ENCODE measurements around the gene ST3GAL2.

ST3GAL2 gene, protein sequence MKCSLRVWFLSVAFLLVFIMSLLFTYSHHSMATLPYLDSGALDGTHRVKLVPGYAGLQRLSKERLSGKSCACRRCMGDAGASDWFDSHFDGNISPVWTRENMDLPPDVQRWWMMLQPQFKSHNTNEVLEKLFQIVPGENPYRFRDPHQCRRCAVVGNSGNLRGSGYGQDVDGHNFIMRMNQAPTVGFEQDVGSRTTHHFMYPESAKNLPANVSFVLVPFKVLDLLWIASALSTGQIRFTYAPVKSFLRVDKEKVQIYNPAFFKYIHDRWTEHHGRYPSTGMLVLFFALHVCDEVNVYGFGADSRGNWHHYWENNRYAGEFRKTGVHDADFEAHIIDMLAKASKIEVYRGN

DNA sequence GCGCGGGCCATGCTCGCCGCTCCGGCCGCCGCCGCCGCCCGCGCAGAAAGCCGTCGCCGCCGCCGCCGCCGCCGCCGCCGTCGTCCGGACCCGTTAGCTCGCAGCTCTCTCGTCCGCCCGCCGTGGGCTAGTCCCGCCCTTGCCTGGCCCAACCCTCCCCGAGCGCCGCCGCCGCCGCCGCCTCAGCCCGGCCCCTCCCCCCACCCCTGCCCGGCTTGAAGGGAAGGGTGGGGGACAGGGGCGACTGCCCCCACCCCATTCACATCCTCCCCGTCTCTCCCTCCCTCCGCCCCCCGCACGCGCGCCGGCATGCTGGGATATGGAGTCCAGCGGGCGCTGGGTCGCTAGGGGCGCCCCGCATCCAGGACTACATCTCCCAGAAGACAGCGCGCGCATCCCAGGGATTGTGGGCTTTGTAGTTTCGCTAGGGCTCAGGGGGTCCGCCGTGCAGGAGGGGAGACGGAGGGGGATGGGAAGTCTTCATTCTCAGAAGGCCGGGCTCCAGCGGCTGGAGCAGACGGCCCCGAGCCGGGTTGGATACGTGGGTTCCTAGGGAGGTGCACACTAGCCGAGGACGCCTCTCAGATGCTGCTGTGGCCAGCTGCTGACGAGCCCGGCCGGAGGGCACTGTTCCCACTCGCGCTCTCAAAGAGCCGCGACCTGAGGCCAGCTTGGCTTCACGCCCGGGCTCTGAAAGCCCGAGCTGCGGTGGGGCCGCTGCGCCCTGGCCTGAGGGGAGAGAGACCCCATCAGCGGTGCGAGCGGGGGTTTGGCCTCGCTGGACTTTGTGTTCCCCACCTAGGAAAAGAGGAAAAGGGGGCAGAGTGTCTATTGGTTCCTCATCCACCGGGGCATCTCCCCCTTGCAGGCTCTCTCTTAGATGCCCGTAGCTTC lies at the start of gene ST3GAL2:
Gene ST3GAL2, minus strand, starts transcription at position 132 of the 894 bp plus-strand sequence. CDS start 40,570 bp downstream, outside the sequence.
- DNase-seq, result peak; percentile 98

DNA sequence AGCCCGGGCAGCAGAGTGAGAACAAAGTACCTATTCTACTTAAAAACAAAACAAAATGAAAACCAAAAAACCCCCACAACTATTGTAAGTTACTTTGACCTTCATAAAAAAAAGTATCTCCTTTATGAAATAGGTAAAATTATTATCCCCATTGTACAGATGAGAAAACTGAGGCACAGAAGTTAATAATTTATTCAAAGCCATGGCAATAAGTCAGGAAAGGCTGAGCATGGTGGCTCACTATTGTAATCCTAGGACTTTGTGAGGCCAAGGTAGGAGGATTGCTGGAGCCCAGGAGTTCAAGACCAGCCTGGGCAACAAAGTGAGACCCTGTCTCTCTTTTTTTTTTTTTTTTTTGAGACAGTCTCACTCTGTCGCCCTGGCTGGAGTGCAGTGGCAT lies 46.0 kb upstream of the ST3GAL2 start:
- no peak for DNase-seq

DNA sequence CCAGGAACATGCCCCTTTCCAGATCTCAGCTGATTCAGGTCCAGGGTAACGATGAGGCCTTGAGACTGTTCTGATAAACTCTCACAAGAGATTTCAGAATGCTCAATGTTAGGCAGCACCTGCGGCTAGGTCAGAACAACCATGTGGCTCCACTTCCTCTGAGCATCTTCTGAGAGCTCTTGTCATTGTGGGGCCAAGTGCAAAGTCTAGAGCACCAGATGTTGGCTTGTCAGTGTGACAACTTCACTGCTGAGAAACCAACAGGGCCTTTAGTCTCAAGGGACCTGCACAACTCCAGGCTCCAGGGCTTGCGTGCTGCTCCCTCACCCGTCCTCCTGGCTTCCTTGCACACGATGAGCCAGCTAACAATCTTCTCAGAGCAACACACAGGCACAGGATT lies 44.5 kb upstream of the ST3GAL2 start:
- DNase-seq, result no peak

DNA sequence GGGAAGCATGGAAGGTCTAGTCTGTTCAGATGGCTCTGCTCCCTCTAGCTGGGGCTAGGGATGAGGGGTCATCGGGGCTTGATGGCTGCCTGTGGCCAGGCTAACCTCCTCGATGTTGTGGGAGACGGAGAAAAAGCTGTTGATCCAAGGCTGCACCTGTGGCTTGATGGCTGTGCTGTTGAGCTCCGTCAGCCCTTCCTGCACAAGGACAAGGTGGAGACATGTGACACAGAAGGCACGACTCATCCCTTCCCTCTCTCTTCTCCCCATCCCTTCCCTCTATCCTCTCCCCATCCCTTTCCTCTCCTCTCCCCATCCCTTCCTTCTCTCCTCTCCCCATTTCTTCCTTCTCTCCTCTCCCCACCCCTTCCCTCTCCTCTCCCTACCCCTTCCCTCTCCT lies 43.7 kb upstream of the ST3GAL2 start:
- no peak for DNase-seq

- DNase-seq, result no peak
Measured at GRCh38 chr16:70481929-70482536, 43.1 kb upstream of the ST3GAL2 start.

- no peak for DNase-seq
Measured at GRCh38 chr16:70480127-70481105, 41.5 kb upstream of the ST3GAL2 start.

- DNase-seq, result no peak
Measured at GRCh38 chr16:70478912-70479341, 40.0 kb upstream of the ST3GAL2 start.

- no peak for DNase-seq
Measured at GRCh38 chr16:70478169-70478568, 39.3 kb upstream of the ST3GAL2 start.

GRCh38 chr16:70476272-70477020 lies 37.5 kb upstream of the ST3GAL2 start:
- no peak for DNase-seq

DNA sequence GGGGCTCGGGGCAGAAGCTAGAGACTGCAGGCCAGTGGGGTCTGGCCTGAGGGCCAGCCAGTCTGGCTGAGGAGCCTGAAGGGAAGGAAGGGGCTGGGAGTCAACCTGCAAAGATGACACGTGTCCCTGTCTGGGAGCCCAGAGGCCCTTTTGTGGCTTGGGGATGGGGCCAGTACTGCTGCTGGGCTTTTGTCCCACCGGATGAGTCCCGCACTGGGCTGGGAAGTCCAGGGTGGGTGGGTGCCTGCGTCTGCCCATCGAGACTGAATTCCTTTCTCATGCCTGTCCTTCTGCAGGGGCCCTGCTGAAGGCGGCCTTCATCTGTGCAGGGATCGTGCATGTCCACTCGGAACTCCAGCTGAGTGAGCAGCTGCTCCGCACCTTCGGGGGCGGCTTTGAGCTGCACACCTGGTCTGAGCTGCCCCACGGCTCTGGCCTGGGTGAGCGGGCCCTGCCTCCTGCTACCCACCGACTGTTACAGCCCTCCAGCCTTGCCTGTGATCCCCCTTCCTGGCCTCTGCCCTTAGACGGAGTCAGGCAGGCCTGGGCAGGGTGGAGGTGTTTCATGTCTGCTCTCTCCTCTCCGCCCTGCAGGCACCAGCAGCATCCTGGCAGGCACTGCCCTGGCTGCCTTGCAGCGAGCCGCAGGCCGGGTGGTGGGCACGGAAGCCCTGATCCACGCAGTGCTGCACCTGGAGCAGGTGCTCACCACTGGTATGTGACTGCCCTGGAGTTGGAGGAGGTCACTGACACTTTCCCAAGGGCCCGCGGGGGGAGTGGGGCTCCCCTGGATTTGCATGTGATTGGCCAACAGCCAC lies 36.4 kb upstream of the ST3GAL2 start:
- DNase-seq, result no peak

DNA sequence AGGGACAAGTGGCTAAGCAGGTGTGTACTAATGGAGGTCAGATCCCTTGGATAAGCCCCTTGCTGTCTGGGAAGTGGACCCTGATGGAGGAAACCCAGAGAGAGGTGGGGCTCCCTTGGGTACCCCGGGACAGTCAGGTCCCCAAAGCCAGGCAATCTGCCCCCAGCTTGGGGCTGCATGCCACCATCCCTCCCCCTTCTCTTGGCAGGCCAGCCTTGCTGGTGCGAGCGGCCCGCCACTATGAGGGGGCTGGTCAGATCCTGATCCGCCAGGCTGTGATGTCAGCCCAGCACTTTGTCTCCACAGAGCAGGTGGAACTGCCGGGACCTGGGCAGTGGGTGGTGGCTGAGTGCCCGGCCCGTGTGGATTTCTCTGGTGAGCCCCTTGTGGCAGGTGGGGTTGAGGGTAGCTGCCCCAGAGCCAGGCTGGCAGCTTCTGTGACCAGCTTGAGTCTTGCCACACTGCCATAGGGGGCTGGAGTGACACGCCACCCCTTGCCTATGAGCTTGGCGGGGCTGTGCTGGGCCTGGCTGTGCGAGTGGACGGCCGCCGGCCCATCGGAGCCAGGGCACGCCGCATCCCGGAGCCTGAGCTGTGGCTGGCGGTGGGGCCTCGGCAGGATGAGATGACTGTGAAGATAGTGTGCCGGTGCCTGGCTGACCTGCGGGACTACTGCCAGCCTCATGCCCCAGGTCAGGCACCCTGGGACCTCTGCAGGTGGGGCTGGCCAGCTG lies 35.6 kb upstream of the ST3GAL2 start:
- no peak for DNase-seq

GRCh38 chr16:70473446-70474319 lies 34.8 kb upstream of the ST3GAL2 start:
- no peak for DNase-seq

DNA sequence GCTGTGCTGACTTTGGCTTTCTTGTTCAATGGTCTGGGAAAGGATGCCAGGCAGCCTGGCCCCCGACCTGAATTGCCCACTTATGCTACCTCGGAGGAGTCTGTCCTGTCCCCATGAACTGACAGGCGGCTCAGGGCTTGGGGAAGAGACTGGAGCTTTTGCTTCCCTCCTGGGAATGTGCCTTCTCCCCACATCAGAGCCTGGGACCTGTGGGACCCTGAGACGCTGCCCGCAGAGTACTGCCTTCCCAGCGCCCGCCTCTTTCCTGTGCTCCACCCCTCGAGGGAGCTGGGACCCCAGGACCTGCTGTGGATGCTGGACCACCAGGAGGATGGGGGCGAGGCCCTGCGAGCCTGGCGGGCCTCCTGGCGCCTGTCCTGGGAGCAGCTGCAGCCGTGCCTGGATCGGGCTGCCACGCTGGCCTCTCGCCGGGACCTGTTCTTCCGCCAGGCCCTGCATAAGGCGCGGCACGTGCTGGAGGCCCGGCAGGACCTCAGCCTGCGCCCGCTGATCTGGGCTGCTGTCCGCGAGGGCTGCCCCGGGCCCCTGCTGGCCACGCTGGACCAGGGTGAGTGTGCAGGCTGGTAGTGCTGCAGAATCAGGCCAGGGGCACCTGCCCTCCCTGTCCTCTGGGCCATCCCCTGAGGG lies 34.0 kb upstream of the ST3GAL2 start:
- DNase-seq, result no peak

GRCh38 chr16:70470927-70471341 lies 32.0 kb upstream of the ST3GAL2 start:
- no peak for DNase-seq

DNA sequence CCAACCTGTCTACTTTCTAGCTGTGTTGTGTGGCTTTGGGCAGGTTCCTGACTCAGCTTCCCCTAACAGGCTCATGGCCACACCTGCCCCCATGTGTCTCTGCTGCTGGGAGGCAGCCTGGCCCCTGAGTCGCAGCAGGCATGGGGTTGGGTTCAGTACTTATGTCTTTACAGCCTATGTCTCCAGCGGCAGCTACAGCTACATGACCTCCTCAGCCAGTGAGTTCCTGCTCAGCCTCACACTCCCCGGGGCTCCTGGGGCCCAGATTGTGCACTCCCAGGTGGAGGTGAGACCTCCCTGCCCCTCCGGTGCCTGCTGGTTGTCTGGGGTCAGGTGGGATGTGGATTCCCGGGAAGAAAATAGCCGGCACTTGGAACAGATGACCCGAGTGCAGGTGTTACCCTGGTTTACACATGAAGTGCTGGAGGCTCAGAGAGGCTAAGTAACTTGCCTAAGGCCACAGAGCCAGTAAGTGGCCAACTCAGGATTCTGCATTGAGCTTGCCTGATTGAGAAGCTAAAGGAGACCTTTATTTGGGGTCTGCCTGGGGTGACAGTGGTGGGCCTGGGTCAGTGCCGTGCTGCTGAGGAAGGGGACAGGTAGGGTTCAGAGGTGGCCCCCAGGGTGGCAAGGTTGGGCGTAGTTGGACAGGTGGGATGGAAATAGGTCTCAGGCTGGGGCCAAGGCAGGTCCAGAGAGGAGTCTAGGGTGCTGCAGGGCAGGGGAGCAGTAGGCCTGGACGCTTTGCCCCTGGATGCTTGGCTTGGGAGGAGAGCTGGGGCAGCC lies 31.4 kb upstream of the ST3GAL2 start:
- DNase-seq, result no peak

DNA sequence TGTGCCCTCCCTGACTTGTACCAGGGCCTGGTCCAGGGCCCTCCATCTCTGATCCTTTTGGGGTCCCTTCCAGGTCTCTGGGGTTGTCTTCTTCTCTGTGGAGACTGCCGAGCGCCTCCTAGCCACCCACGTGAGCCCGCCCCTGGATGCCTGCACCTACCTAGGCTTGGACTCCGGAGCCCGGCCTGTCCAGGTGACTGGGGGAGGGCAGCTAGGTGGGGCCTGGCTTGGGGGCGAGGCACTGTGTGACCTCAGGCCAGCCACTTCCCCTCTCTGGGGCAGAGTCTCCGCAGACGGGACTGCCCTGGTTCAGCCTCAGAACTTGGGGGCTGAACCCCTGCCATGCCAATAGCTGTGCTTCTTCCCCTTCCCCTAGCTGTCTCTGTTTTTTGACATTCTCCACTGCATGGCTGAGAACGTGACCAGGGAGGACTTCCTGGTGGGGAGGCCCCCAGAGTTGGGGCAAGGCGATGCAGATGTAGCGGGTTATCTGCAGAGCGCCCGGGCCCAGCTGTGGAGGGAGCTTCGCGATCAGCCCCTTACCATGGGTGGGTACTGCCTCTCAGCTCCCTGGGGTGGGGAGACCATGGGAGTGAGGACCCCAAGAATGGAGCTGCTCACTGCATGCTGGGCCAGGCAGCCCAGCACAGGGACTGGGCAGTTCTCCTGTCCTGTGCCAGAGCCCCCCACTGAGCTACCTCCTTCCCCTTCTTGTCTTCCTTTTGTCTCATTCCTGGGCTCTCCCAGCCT lies 30.1 kb upstream of the ST3GAL2 start:
- no peak for DNase-seq

DNA sequence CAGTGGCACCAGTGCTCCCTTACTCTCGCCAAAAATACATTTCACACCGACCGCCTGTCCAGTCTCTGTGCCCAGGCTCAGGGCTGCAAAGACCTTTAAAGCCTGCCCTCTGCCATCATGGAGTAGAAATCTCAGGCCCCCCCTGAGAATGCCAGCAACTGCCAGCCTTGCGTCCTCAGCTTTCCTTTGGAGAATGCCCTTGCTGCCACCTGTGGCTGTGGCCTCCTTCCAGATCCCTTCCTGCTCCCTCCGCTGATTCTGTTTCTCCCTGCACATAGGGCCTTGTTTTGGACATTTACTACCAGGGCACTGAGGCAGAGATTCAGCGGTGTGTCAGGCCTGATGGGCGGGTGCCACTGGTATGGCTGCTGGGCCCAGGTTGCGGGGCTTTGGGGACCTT lies 28.7 kb upstream of the ST3GAL2 start:
- DNase-seq, result no peak

Data from activated effector memory CD4-positive, alpha-beta T cell treated with anti-CD3 and anti-CD28 coated beads, Interleukin-2, amount 50 U/mL, for 16 hours (primary cell).